ENCODE measurements around the gene ARHGAP29. TPM values are rescaled to one million over a fixed set of nuclear protein-coding genes. Genes with fewer than 3 reads are reported as not detected.
"Not testable (repeated sequence)": the region's sequence is repeated elsewhere in the genome, so short reads cannot be mapped to it uniquely, and the experiment has no call there.

ARHGAP29 gene
- total and polyA plus RNA-seq, 2 donors (not counting 1 experiment from before 2014, with no cell fraction given): 26.6 to 37.3 TPM

- H3K4me1 ChIP-seq (ENCODE audit: control insufficient read depth, extremely low read depth, insufficient read depth, low read length): no peaks in the 10 kb centered on the region
- no peaks in the 10 kb centered on the region for H3K9me3 ChIP-seq (ENCODE audit: control insufficient read depth, insufficient read depth, low read depth, low read length)
- no peaks in the 10 kb centered on the region for H3K27me3 ChIP-seq (ENCODE audit: control insufficient read depth, insufficient read depth, low read length)
- H3K79me2 ChIP-seq (ENCODE audit: control insufficient read depth, insufficient read depth, low read length): no peaks in the 10 kb centered on the region
- no peaks in the 10 kb centered on the region for H4K20me1 ChIP-seq (ENCODE audit: control insufficient read depth, extremely low read depth, insufficient read depth, low read length)
- TF ChIP-seq, protein P1, sequence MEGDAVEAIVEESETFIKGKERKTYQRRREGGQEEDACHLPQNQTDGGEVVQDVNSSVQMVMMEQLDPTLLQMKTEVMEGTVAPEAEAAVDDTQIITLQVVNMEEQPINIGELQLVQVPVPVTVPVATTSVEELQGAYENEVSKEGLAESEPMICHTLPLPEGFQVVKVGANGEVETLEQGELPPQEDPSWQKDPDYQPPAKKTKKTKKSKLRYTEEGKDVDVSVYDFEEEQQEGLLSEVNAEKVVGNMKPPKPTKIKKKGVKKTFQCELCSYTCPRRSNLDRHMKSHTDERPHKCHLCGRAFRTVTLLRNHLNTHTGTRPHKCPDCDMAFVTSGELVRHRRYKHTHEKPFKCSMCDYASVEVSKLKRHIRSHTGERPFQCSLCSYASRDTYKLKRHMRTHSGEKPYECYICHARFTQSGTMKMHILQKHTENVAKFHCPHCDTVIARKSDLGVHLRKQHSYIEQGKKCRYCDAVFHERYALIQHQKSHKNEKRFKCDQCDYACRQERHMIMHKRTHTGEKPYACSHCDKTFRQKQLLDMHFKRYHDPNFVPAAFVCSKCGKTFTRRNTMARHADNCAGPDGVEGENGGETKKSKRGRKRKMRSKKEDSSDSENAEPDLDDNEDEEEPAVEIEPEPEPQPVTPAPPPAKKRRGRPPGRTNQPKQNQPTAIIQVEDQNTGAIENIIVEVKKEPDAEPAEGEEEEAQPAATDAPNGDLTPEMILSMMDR (conservative IDR thresholded peaks at IDR 0.05 in 1 of 2, IDR thresholded peaks at IDR 0.05 in 1 of 2; ENCODE audit: low read depth in 1 of 2, low read length in 2 of 2): no peak
- no peak for TF ChIP-seq EZH2 (IDR thresholded peaks at IDR 0.05; ENCODE audit: low read length, missing control alignments)
- no peak overlapping the region for H2AFZ ChIP-seq (ENCODE audit: low read length)
- no peak for DNase-seq (ENCODE audit: low read depth in 2 of 2)
- H3K4me2 ChIP-seq (ENCODE audit: extremely low read depth, insufficient read depth, low read length): no peak overlapping the region
- no peak overlapping the region for H3K4me3 ChIP-seq (replicated peaks in 1 of 4; ENCODE audit: control extremely low read depth in 1 of 4, insufficient read depth in 1 of 4, low read depth in 3 of 4, low read length in 4 of 4)
- H3K36me3 ChIP-seq (ENCODE audit: control insufficient read depth, insufficient read depth, low read length): no peaks in the 10 kb centered on the region
- H3K27ac ChIP-seq (ENCODE audit: insufficient read depth, low read length): no peak overlapping the region
- H3K9ac ChIP-seq (ENCODE audit: insufficient read depth, low read length): no peak overlapping the region
These were observed 84.3 kb downstream of the ARHGAP29 start for GRCh38 chr1:94153133-94153532.

DNA sequence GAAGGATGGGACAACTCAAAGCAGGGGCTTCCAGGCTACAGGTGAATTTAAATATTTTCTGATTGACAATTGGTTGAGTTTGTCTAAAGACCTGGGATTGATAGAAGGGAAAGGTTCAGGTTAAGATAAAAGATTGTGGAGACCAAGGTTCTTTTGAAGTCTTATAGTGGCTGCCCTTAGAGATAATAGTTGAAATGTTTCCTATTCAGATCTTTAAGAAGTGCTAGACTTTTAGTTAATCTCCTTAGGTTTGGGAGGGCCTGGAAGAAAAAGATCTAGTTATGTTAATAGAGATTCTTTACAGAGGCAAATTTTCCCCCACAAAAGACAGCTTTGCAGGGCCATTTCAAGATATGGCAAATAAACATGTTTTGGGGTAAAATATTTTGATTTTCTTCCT is 88.2 kb downstream of the ARHGAP29 start:
- H3K4me2 ChIP-seq (ENCODE audit: extremely low read depth, insufficient read depth, low read length); H3K36me3 ChIP-seq (ENCODE audit: control insufficient read depth, insufficient read depth, low read length); H3K9ac ChIP-seq (ENCODE audit: insufficient read depth, low read length); H3K4me3 ChIP-seq (replicated peaks in 1 of 4; ENCODE audit: control extremely low read depth in 1 of 4, insufficient read depth in 1 of 4, low read depth in 3 of 4, low read length in 4 of 4); H3K9me3 ChIP-seq (ENCODE audit: control insufficient read depth, insufficient read depth, low read depth, low read length); H3K27ac ChIP-seq (ENCODE audit: insufficient read depth, low read length); DNase-seq (ENCODE audit: low read depth in 2 of 2); H2AFZ ChIP-seq (ENCODE audit: low read length); H3K4me1 ChIP-seq (ENCODE audit: control insufficient read depth, extremely low read depth, insufficient read depth, low read length); H4K20me1 ChIP-seq (ENCODE audit: control insufficient read depth, extremely low read depth, insufficient read depth, low read length); H3K79me2 ChIP-seq (ENCODE audit: control insufficient read depth, insufficient read depth, low read length); H3K27me3 ChIP-seq (ENCODE audit: control insufficient read depth, insufficient read depth, low read length): not testable (repeated sequence)

- no peak overlapping the region for H2AFZ ChIP-seq (ENCODE audit: low read length)
- peaks cover 4% of the 10 kb centered on the region for H3K4me1 ChIP-seq (ENCODE audit: control insufficient read depth, extremely low read depth, insufficient read depth, low read length)
- no peak overlapping the region for H3K9ac ChIP-seq (ENCODE audit: insufficient read depth, low read length)
- no peak overlapping the region for H3K27ac ChIP-seq (ENCODE audit: insufficient read depth, low read length)
- H3K27me3 ChIP-seq (ENCODE audit: control insufficient read depth, insufficient read depth, low read length): no peaks in the 10 kb centered on the region
- no peak overlapping the region for H3K4me3 ChIP-seq (replicated peaks in 1 of 4; ENCODE audit: control extremely low read depth in 1 of 4, insufficient read depth in 1 of 4, low read depth in 3 of 4, low read length in 4 of 4)
- TF ChIP-seq EZH2 (IDR thresholded peaks at IDR 0.05; ENCODE audit: low read length, missing control alignments): no peak
- TF ChIP-seq, protein P1 (conservative IDR thresholded peaks at IDR 0.05 in 1 of 2, IDR thresholded peaks at IDR 0.05 in 1 of 2; ENCODE audit: low read depth in 1 of 2, low read length in 2 of 2): no peak
- H3K36me3 ChIP-seq (ENCODE audit: control insufficient read depth, insufficient read depth, low read length): no peaks in the 10 kb centered on the region
- H3K4me2 ChIP-seq (ENCODE audit: extremely low read depth, insufficient read depth, low read length): no peak overlapping the region
- H3K79me2 ChIP-seq (ENCODE audit: control insufficient read depth, insufficient read depth, low read length): no peaks in the 10 kb centered on the region
- DNase-seq (ENCODE audit: low read depth in 2 of 2): no peak
- no peaks in the 10 kb centered on the region for H4K20me1 ChIP-seq (ENCODE audit: control insufficient read depth, extremely low read depth, insufficient read depth, low read length)
- no peaks in the 10 kb centered on the region for H3K9me3 ChIP-seq (ENCODE audit: control insufficient read depth, insufficient read depth, low read depth, low read length)
These were observed 91.1 kb downstream of the ARHGAP29 start for GRCh38 chr1:94146273-94146672.

All from fibroblast of lung (primary cell).